HPDE6-E6E7 (cell line): Measurements from ENCODE around the gene ZNF616.
A peak's percentile ranks its signal among the peaks of the same experiment; 100 is the strongest.

Experiments
- DNase-seq: peaks from one replicate; pipeline ENCODE4 v3.0.0; 2011; ENCODE audit warnings: missing footprints; ENCODE audit errors: extremely low spot score

Gene ZNF616

GRCh38 chr19:52139252-52140031 lies at the start of gene ZNF616:
ZNF616 (minus strand) TSS chr19:52139938; CDS start chr19:52130512, 9,426 bp downstream.
- peak; percentile 91 for DNase-seq

DNA sequence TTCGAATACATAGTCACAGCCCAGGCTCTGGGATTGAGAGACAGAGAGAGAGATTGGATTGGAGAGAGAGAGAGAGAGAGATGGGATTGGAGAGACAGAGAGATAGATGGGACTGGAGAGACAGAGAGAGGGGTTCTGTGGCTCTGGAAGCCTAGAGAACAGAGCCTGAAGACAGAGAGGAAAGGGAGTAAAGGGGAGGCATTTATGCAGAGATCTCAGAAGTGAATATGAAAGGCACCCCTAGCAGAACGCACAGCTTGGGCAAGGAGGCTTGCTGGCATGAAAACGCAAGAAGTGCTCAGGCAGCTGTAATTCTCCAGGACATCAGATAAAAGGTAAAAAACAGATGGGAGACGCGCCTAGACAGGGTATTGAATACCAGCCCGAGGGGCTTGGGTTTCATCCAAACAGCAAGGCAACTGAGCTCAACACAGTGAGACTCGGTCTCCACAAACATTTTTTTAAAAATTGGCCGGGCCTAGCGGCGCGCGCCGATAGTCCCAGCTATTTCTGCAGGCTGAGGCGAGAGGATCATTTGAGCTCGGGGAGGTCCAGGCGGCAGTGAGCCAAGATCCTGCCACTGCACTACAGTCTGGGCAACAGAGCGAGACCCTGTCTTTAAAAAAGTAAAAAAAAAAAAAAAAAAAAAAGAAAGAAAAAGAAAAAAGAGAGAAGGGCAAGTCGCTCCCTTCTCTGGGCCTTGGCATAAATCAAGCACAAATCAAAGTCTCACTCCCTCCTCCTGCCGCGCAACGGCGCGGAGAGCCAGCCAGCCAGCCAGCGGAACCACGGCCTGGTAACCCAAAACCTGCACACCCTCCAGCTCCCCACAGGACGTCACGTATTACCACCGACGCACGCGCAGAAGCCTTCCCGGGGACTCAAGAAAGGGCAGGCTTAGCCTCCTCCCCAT lies 49.3 kb upstream of the ZNF616 start:
- DNase-seq = no peak

- no peak for DNase-seq
These were observed 47.7 kb upstream of the ZNF616 start for GRCh38 chr19:52187407-52187806.

DNA sequence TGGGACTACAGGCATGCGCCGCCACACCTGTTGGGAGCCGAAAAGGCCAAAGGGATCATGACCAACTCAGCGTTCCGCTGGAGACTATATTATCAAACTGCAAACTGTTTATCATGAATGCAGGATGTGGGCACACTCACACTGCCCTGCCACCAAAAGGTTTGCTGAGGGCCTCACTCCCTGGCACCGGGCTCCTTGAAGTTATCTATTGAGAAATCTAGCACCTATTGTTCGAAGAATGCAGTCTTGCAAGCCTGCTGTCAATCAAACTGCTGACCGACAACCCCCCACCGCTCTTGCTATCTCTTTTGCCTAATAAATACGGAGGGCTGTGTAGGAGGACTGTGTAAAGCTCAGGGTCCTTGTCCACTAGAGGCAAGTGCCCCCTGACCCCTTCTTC lies 36.8 kb upstream of the ZNF616 start:
- DNase-seq = no peak

- no peak for DNase-seq
These were observed 32.6 kb upstream of the ZNF616 start for GRCh38 chr19:52172347-52172746.

DNA sequence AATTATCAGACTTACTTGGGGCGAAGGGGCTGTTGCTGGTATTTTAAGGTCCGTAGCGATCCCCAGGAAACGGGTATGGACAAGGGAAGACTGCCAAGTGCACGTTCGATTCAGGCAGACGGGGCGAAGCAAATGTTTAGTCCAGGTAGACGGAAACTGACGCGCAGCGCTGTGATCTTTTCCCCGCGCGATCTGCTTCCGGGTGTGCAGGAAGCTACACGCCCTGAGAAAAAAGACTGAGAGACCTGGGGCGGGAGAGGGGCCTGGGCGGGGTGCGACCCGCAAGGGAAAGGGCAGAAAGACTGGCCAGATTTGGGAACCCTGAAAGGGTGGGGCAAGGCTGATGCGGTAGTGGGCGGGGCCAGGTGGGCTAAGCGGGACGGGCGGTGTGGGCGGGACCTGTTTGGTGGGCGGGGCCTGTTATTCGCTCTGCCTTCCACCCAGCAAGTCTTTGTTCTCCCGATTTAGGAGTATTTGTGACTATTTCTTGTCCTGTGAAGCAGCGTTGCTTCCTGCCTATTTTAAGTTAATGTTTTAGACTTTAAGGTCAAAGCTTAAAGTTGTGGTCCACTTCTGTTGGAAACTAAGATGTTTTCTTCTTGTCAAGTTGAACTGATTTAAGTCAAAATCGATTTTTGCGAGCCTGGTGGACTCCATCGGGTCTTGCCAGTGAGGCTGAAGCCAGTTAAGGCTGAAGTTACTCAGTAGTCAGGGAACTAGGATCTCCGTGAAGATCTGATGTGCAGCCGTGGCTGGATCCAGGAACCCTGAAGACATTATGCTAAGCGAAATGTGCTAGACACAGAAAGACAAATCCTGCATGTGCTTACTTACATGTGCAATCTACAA lies 31.8 kb upstream of the ZNF616 start, which contains the start of gene ZNF836:
Gene ZNF836, minus strand, starts transcription at position 301 of the 849 bp plus-strand sequence. CDS start 3,549 bp downstream, outside the sequence.
- DNase-seq = peak; percentile 81

DNA sequence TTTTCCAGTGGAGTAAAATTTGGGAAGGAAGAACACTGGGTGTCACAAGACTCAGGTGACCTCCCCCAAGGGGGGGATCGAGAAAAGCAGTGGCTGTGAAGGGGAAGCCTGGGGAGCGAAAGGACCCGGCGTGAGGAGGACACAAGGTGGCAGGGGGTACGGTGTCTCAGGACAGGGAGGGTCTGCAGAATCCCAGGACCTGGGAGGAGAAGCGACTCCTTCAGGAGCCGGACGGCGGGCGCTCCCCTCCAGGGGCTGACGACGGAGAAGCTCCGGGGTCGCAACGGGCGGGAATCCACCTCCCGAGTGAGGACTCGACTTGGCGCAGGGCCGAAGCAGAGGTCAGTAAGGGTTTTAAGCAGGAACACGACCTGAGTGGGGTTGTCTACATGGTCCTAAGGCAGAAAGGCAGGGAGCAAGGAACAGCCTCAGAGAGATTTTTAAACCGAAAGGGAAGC lies 31.2 kb upstream of the ZNF616 start:
- DNase-seq = no peak

DNA sequence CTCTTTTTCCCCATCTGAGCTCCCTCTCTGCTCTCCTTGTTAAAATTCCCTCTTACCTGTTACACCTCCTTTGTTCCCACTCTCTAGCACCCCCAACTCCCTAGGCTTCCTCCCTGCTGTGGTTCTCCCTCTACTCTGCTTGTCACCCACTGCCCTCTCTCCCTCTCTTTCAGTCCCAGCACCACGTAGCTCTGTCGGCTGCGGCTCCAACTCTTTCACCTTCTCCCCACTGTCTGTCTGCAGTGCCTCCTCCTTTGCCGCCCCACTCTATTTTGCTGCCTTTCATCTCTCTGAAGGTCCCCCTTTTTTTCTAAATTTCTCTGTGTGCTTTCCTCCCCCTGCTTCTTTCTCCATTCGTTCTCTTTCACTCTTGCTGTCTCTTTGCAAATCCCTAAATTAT lies 30.6 kb upstream of the ZNF616 start:
- no peak for DNase-seq

- DNase-seq = no peak
These were observed 16.0 kb upstream of the ZNF616 start for GRCh38 chr19:52155596-52156359.

DNA sequence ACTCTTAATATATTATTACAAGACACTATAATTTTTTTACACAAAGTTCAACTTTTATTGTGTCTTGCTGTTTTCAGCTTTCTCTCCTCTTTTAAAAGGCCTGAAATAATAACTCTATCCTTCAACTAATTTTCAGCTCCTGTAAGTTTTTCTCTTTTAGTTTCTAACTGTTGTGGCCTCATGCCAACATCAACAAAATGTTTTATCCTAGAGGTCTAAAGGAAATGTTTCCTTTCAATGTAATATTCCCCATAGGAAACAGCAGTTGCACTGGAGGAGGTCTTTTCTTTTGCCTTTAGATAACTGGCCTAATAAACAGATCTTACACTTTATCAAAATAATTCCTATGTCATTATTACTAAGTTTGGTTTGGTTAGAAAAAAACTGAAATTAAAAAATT lies 8.5 kb upstream of the ZNF616 start:
- no peak for DNase-seq

GRCh38 chr19:52142001-52142595 lies 2.4 kb upstream of the ZNF616 start:
- DNase-seq = peak; percentile 52

GRCh38 chr19:52141203-52141602 lies 1.5 kb upstream of the ZNF616 start:
- DNase-seq = no peak

GRCh38 chr19:52140032-52140710 lies 433 bp upstream of the ZNF616 start:
- DNase-seq = no peak

GRCh38 chr19:52138983-52139251 lies 821 bp downstream of the ZNF616 start:
- DNase-seq = no peak

- DNase-seq = peak; percentile 6
These were observed 1.3 kb downstream of the ZNF616 start for GRCh38 chr19:52138278-52138982.

DNA sequence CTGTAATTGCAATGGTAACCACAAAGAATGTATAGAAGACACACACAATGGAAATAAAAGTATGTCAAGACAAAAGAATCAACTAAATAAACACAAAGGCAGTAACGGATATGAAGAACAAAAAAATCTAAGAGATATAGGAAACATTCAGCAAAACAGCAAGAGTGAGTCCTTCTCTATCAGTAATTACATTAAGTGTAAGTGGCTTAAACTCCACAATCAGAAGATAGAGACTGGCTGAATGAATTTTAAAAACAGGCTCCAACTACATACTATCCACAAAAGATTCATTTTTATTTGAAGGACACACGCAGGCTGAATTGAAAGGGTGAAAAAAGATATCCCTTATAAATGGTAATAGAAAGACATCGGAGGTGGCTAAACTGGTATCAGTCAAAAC lies 19.5 kb downstream of the ZNF616 start:
- DNase-seq = no peak

DNA sequence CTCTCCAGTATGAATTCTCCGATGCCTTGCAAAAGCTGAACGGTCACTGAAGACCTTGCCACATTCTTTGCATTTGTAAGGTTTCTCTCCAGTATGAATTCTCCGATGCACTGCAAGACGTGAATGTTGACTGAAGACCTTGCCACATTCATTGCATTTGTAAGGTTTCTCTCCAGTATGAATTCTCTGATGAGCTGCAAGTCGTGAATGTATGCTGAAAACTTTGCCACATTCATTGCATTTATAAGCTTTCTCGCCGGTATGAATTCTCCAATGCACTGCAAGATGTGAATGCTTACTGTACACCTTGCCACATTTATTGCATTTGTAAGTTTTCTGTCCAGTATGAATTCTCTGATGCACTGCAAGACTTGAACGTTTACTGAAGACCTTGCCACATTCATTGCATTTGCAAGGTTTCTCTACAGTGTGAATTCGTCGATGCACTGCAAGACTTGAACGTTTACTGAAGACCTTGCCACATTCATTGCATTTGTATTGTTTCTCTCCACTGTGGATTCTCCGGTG lies 24.1 kb downstream of the ZNF616 start:
- no peak for DNase-seq

GRCh38 chr19:52114691-52115090 lies 25.0 kb downstream of the ZNF616 start:
- DNase-seq = no peak

- no peak for DNase-seq
These were observed 27.1 kb downstream of the ZNF616 start for GRCh38 chr19:52112624-52113023.
